GM12878 (cell line): ENCODE results near the gene NT5C3A. TPM values are rescaled to one million over a fixed set of nuclear protein-coding genes. Genes with fewer than 3 reads are reported as not detected.

Source experiments
- CBX3 ChIP-seq: fragments of 200-600 bp; sonication (generic); IDR thresholded peaks from 2 replicates; pipeline ENCODE4 v1.6.1; 2016; ENCODE audit warnings: low read depth, borderline replicate concordance
- CBX5 ChIP-seq: sonication (generic); IDR thresholded peaks from 2 replicates; pipeline ENCODE4 v1.6.1; 2016; ENCODE audit warnings: low read depth, moderate library complexity, mild to moderate bottlenecking, inconsistent platforms
- CREM ChIP-seq: IDR thresholded peaks from 2 replicates; pipeline ENCODE4 v1.6.1; 2014; ENCODE audit warnings: antibody characterized with exemption, low read depth
- E4F1 ChIP-seq: fragments of 450-650 bp; IDR thresholded peaks from 2 replicates; pipeline ENCODE4 v1.6.1; 2018; ENCODE audit warnings: borderline replicate concordance, mild to moderate bottlenecking; ENCODE audit not compliant: partially characterized antibody
- EP300 ChIP-seq, 2 experiments: fragments of 150-350 bp in 1 of 2; IDR thresholded peaks; 2 replicates each; pipeline ENCODE4 v1.6.1; 2011 to 2012; ENCODE audit warnings: low read depth in 2 of 2, low read length in 2 of 2, borderline replicate concordance in 1 of 2, improper control_type of control experiment in 1 of 2, inconsistent platforms in 1 of 2; ENCODE audit not compliant: control insufficient read depth in 1 of 2
- HCFC1 ChIP-seq: fragments of 150-350 bp; IDR thresholded peaks from 2 replicates; pipeline ENCODE4 v1.6.1; 2014; ENCODE audit warnings: low read length
- NFIC ChIP-seq: IDR thresholded peaks from 2 replicates; pipeline ENCODE4 v1.6.1; 2012; ENCODE audit warnings: low read depth, mild to moderate bottlenecking, inconsistent platforms, low read length, moderate library complexity
- PAX5 ChIP-seq: IDR thresholded peaks from 2 replicates; pipeline ENCODE4 v1.6.1; 2011; ENCODE audit warnings: low read depth, low read length, borderline replicate concordance
- POLR2A ChIP-seq: IDR thresholded peaks from 2 replicates; pipeline ENCODE4 v1.6.1; 2011; ENCODE audit warnings: low read depth, mild to moderate bottlenecking, low read length
- PRDM15 ChIP-seq: fragments of 450-650 bp; formaldehyde crosslinking; IDR thresholded peaks from 2 replicates; pipeline ENCODE4 v1.4.0; 2020; ENCODE audit warnings: mild to moderate bottlenecking, moderate library complexity
- RELB ChIP-seq: fragments of 450-650 bp; IDR thresholded peaks from 2 replicates; pipeline ENCODE4 v1.6.1; 2017; ENCODE audit warnings: low read depth, mild to moderate bottlenecking, moderate library complexity
- RUNX3 ChIP-seq: IDR thresholded peaks from 2 replicates; pipeline ENCODE4 v1.6.1; 2012; ENCODE audit warnings: low read length, inconsistent platforms
- SIX5 ChIP-seq: IDR thresholded peaks from 2 replicates; pipeline ENCODE4 v1.6.1; 2011; ENCODE audit warnings: mild to moderate bottlenecking, low read depth, low read length, moderate library complexity; ENCODE audit not compliant: severe bottlenecking
- SPI1 ChIP-seq: IDR thresholded peaks from 2 replicates; pipeline ENCODE4 v1.6.1; 2011; ENCODE audit warnings: low read depth, mild to moderate bottlenecking, low read length, moderate library complexity, borderline replicate concordance; ENCODE audit not compliant: insufficient read depth
- SREBF2 ChIP-seq: IDR thresholded peaks from 2 replicates; pipeline ENCODE4 v1.6.1; 2012; ENCODE audit warnings: mild to moderate bottlenecking, low read length
- TAF1 ChIP-seq: IDR thresholded peaks from 2 replicates; pipeline ENCODE4 v1.6.1; 2011; ENCODE audit warnings: mild to moderate bottlenecking, low read depth, low read length, borderline replicate concordance
- YY1 ChIP-seq: IDR thresholded peaks from 2 replicates; pipeline ENCODE4 v1.6.1; 2011; ENCODE audit warnings: low read depth, mild to moderate bottlenecking, low read length
- ZNF274 ChIP-seq: IDR thresholded peaks from one replicate; pipeline ENCODE4 v1.8.0; 2011; ENCODE audit not compliant: insufficient read length, insufficient read depth
- polyA plus RNA-seq, 11 experiments: library from polyadenylated mRNA; depleted of rRNA in 4 of 11; unstranded in 6 of 11; stranded (reverse) in 5 of 11; fragments of >200 nt; fragmentation: Nextera tagmentation in 4 of 11; fragmentation: Illumina TruSeq in 1 of 11; extraction: Ambion mirVana in 4 of 11; extraction: Trizol in 1 of 11; gene quantifications; 1 replicate in 1 of 11; 2 replicates in 10 of 11; pipeline versions ENCODE4 v1.2.1 to v1.2.3, GENCODE V29; 2011 to 2016; ENCODE audit warnings: inconsistent platforms in 2 of 11, missing spikeins in 2 of 11, low read depth in 1 of 11
- total RNA-seq, 4 experiments: library from RNA; depleted of rRNA in 3 of 4; stranded (reverse); fragments of >200 nt in 3 of 4; fragmentation: Illumina TruSeq in 1 of 4; extraction: Trizol in 1 of 4; gene quantifications; 2 replicates each; pipeline versions ENCODE4 v1.2.1 to v1.2.3, GENCODE V29; 2013 to 2021
- TF ChIP-seq, protein P1 (sequence below): fragments of 450-650 bp; formaldehyde crosslinking; IDR thresholded peaks from 2 replicates; pipeline ENCODE4 v1.4.0; 2022; ENCODE audit warnings: mild to moderate bottlenecking, moderate library complexity

Gene NT5C3A
- total and polyA plus RNA-seq, 10 of the 15 experiments (the other 5 are each of a cell fraction or from before 2014, with no cell fraction given): 53.0 to 111 (median 71.4) TPM

DNA sequence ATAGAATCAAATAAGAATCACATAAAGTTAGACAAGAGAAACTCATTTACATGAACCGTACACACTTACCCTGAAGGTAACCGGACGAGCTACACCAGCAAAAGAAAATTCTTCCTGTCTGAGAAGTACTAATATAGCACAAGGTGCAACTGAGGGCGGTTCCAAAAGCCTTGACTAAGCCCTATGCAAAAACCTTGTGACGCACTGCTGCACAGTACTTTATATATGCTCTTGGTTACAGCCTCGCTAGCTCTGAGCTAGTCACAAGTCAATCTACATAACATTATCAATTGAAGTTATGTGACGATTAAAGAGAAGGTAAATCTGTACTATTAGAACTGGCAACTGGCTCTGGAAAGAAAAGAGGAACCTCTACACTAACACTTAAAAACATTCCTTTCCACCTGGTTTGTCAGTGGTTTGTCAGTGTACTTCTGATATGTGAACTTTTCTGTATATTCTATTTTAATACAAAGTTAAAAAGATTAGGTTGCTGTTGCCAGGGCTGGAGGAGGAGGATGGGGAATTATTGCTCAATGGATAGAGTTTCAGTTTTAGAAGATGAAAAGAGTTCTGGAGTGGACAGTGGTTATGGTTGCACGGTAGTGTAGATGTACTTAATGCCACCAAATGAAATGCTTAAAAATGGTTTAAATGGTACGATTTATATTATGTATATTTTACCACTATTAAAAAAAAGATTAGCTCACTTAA, 21.6 kb downstream of the NT5C3A start (continued):
- TF ChIP-seq, protein P1, sequence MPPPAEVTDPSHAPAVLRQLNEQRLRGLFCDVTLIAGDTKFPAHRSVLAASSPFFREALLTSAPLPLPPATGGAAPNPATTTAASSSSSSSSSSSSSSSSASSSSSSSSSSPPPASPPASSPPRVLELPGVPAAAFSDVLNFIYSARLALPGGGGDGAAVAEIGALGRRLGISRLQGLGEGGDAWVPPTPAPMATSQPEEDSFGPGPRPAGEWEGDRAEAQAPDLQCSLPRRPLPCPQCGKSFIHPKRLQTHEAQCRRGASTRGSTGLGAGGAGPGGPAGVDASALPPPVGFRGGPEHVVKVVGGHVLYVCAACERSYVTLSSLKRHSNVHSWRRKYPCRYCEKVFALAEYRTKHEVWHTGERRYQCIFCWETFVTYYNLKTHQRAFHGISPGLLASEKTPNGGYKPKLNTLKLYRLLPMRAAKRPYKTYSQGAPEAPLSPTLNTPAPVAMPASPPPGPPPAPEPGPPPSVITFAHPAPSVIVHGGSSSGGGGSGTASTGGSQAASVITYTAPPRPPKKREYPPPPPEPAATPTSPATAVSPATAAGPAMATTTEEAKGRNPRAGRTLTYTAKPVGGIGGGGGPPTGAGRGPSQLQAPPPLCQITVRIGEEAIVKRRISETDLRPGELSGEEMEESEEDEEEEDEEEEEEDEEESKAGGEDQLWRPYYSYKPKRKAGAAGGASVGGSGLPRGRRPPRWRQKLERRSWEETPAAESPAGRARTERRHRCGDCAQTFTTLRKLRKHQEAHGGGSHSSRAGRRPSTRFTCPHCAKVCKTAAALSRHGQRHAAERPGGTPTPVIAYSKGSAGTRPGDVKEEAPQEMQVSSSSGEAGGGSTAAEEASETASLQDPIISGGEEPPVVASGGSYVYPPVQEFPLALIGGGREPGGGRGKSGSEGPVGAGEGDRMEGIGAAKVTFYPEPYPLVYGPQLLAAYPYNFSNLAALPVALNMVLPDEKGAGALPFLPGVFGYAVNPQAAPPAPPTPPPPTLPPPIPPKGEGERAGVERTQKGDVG (CRISPR knock-in tag): no peak
- TF ChIP-seq SIX5 (no peak), TAF1 (peak; percentile 72; the same call in 1 of the 2 replicates), CREM (peak; percentile 66), PAX5 (peak; percentile 61; the same call in 1 of the 2 replicates), NFIC (peak; percentile 22; the same call in 1 of the 2 replicates), RUNX3 (peak; percentile 17; the same call in 1 of the 2 replicates), HCFC1 (no peak), POLR2A (peak; percentile 88), E4F1 (no peak), ZNF274 (no peak), RELB (0 out of 2 replicates have a peak, but pooled peaks have one; percentile 12), PRDM15 (no peak), YY1 (no peak), SREBF2 (no peak), CBX5 (no peak; the same call in 1 of the 2 replicates), EP300 (IDR thresholded peaks at IDR 0.05; ENCODE audit: borderline replicate concordance in 1 of 2, control insufficient read depth in 1 of 2, low read depth in 2 of 2, low read length in 2 of 2) (0 out of 4 replicates have a peak, but pooled peaks of 1 of the 2 experiments have one; percentile 15), SPI1 (no peak), CBX3 (no peak)
